Melanocyte of skin (primary cell): ENCODE data around the gene C14orf132. TPM values are rescaled to one million over a fixed set of nuclear protein-coding genes. Genes with fewer than 3 reads are reported as not detected.

ENCODE experiments used
- small RNA-seq, 2 donors: library from RNA; depleted of rRNA; stranded (forward); fragments of <200 nt; gene quantifications; one replicate each; pipeline ENCODE3, GENCODE V24; 2012
- total RNA-seq, 2 donors: library from RNA; depleted of rRNA; stranded (reverse); fragments of >200 nt; gene quantifications; 2 replicates each; pipeline ENCODE4 v1.2.3, GENCODE V29; 2012

Gene C14orf132
- total RNA-seq, result 1 to 10 TPM; 3.0 to 3.4 TPM

GRCh38 chr14:96038920-96039632 lies at the start of gene C14orf132:
C14orf132 (plus strand) TSS chr14:96039362; CDS start chr14:96039501, 139 bp downstream.

Small RNA genes lying within 50 kb of the gene (small RNA-seq; reads per million reads assigned to genes)
- 0 reads per million in 2 donors for gene AL137190.1

Other genes starting within 250 kb of the C14orf132 start
- gene TUNAR, start 162.5 kb upstream of the C14orf132 start, total RNA-seq, result not detected
- under 1 TPM; under 0.01 to 0.34 TPM for gene BDKRB2, start 165.5 kb downstream of the C14orf132 start, total RNA-seq
- not detected for gene BDKRB1, start 216.8 kb downstream of the C14orf132 start, total RNA-seq